Endothelial cell of umbilical vein (primary cell): Measurements from ENCODE around the gene L3MBTL2.

Experiments
- CTCF ChIP-seq, 2 donors: IDR thresholded peaks; 1 replicate in 1 of 2; 2 replicates in 1 of 2; pipeline ENCODE4 v1.5.1; 2011; ENCODE audit warnings: low read length in 2 of 2, mild to moderate bottlenecking in 2 of 2, moderate library complexity in 2 of 2, control low read depth in 1 of 2, inconsistent platforms in 1 of 2, low read depth in 1 of 2; ENCODE audit not compliant: insufficient read depth in 1 of 2; ENCODE audit errors: extremely low read depth in 1 of 2
- EZH2 ChIP-seq: IDR thresholded peaks from 2 replicates; pipeline ENCODE4 v1.6.1; 2012; ENCODE audit warnings: borderline replicate concordance, low read depth, mild to moderate bottlenecking, moderate library complexity, low read length, inconsistent platforms; ENCODE audit not compliant: severe bottlenecking
- FOS ChIP-seq: IDR thresholded peaks from 2 replicates; pipeline ENCODE4 v1.6.1; 2011; ENCODE audit warnings: mild to moderate bottlenecking, low read length, moderate library complexity, borderline replicate concordance; ENCODE audit not compliant: insufficient read depth
- MAX ChIP-seq: IDR thresholded peaks from 2 replicates; pipeline ENCODE4 v1.6.1; 2011; ENCODE audit not compliant: insufficient read depth, insufficient read length
- POLR2A ChIP-seq: IDR thresholded peaks from 2 replicates; pipeline ENCODE4 v1.6.1; 2012; ENCODE audit warnings: low read depth, mild to moderate bottlenecking, control low read depth, low read length
- POLR2AphosphoS5 ChIP-seq: IDR thresholded peaks from 2 replicates; pipeline ENCODE4 v1.6.1; 2012; ENCODE audit warnings: low read depth, mild to moderate bottlenecking, control low read depth, low read length, moderate library complexity; ENCODE audit not compliant: insufficient read depth

- no peak for TF ChIP-seq CTCF (IDR thresholded peaks at IDR 0.05; ENCODE audit: extremely low read depth in 1 of 2, insufficient read depth in 1 of 2, low read depth in 1 of 2, low read length in 2 of 2)
- no peak for TF ChIP-seq EZH2
- no peak for TF ChIP-seq POLR2AphosphoS5
- TF ChIP-seq POLR2A, result no peak
- no peak for TF ChIP-seq FOS
- no peak for TF ChIP-seq MAX
Observed at GRCh38 chr22:41234815-41235695, 29.9 kb downstream of the L3MBTL2 start.
